ENCODE data around the gene GNB1.

Gene GNB1

GRCh38 chr1:1877865-1878436, 12.9 kb downstream of the GNB1 start:
- H3K79me2 ChIP-seq (ENCODE audit: insufficient read depth, low read length), result peaks cover 100% of the 10 kb centered on the region

GRCh38 chr1:1876335-1876930, 14.5 kb downstream of the GNB1 start:
- no peak overlapping the region for H3K4me2 ChIP-seq (ENCODE audit: insufficient read depth, low read length)
- H4K20me1 ChIP-seq (ENCODE audit: insufficient read depth, low read length), result peaks cover 93% of the 10 kb centered on the region
- H3K4me3 ChIP-seq (ENCODE audit: low read depth in 1 of 2, low read length in 2 of 2), result no peak overlapping the region
- no peak overlapping the region for H3K27ac ChIP-seq (ENCODE audit: low read length)
- DNase-seq, result no peak
- no peak for ATAC-seq (ENCODE audit: insufficient read depth, low read depth)
- TF ChIP-seq EZH2 (IDR thresholded peaks at IDR 0.05; ENCODE audit: borderline replicate concordance, low read depth, low read length, severe bottlenecking), result no peak
- TF ChIP-seq CTCF (IDR thresholded peaks at IDR 0.05; ENCODE audit: borderline replicate concordance, extremely low read depth, low read length, poor library complexity, severe bottlenecking), result no peak
- H3K79me2 ChIP-seq (ENCODE audit: insufficient read depth, low read length), result peaks cover 100% of the 10 kb centered on the region
- H3K4me1 ChIP-seq (ENCODE audit: insufficient read depth, low read length), result no peaks in the 10 kb centered on the region
- H3K9me3 ChIP-seq (ENCODE audit: insufficient read depth, low read length, severe bottlenecking), result no peaks in the 10 kb centered on the region
- H3K36me3 ChIP-seq (ENCODE audit: insufficient read depth, low read length), result peaks cover 83% of the 10 kb centered on the region
- no peak overlapping the region for H3K9ac ChIP-seq (ENCODE audit: low read depth, low read length)
- H2AFZ ChIP-seq (ENCODE audit: low read depth, low read length), result no peak overlapping the region
- no peaks in the 10 kb centered on the region for H3K27me3 ChIP-seq (ENCODE audit: insufficient read depth, low read length, poor library complexity)

More at GRCh38 chr1:1877865-1878436, 12.9 kb downstream of the GNB1 start:
- Histone ChIP-seq H3K9ac (ENCODE audit: low read depth, low read length) (no peak overlapping the region), H3K4me3 (ENCODE audit: low read depth in 1 of 2, low read length in 2 of 2) (no peak overlapping the region), H3K4me2 (ENCODE audit: insufficient read depth, low read length) (no peak overlapping the region), H3K4me1 (ENCODE audit: insufficient read depth, low read length) (0 out of 2 replicates have a peak, but pooled peaks cover 3% of the 10 kb centered on the region), H3K27ac (ENCODE audit: low read length) (no peak overlapping the region), H3K36me3 (ENCODE audit: insufficient read depth, low read length) (peaks cover 75% of the 10 kb centered on the region), H3K9me3 (ENCODE audit: insufficient read depth, low read length, severe bottlenecking) (no peaks in the 10 kb centered on the region), H2AFZ (ENCODE audit: low read depth, low read length) (no peak overlapping the region), H4K20me1 (ENCODE audit: insufficient read depth, low read length) (peaks cover 93% of the 10 kb centered on the region), H3K27me3 (ENCODE audit: insufficient read depth, low read length, poor library complexity) (no peaks in the 10 kb centered on the region)
- TF ChIP-seq EZH2 (IDR thresholded peaks at IDR 0.05; ENCODE audit: borderline replicate concordance, low read depth, low read length, severe bottlenecking) (no peak), CTCF (IDR thresholded peaks at IDR 0.05; ENCODE audit: borderline replicate concordance, extremely low read depth, low read length, poor library complexity, severe bottlenecking) (no peak)
- no peak for ATAC-seq (ENCODE audit: insufficient read depth, low read depth)
- DNase-seq, result no peak

GRCh38 chr1:1875932-1876331, 15.0 kb downstream of the GNB1 start:
- Histone ChIP-seq H3K79me2 (ENCODE audit: insufficient read depth, low read length) (peaks cover 100% of the 10 kb centered on the region), H3K4me3 (ENCODE audit: low read depth in 1 of 2, low read length in 2 of 2) (no peak overlapping the region), H3K4me2 (ENCODE audit: insufficient read depth, low read length) (no peak overlapping the region), H3K36me3 (ENCODE audit: insufficient read depth, low read length) (peaks cover 80% of the 10 kb centered on the region), H2AFZ (ENCODE audit: low read depth, low read length) (no peak overlapping the region), H3K9me3 (ENCODE audit: insufficient read depth, low read length, severe bottlenecking) (no peaks in the 10 kb centered on the region), H3K4me1 (ENCODE audit: insufficient read depth, low read length) (no peaks in the 10 kb centered on the region), H3K27me3 (ENCODE audit: insufficient read depth, low read length, poor library complexity) (no peaks in the 10 kb centered on the region), H4K20me1 (ENCODE audit: insufficient read depth, low read length) (peaks cover 93% of the 10 kb centered on the region), H3K9ac (ENCODE audit: low read depth, low read length) (no peak overlapping the region), H3K27ac (ENCODE audit: low read length) (no peak overlapping the region)
- TF ChIP-seq EZH2 (IDR thresholded peaks at IDR 0.05; ENCODE audit: borderline replicate concordance, low read depth, low read length, severe bottlenecking), result no peak
- no peak for TF ChIP-seq CTCF (IDR thresholded peaks at IDR 0.05; ENCODE audit: borderline replicate concordance, extremely low read depth, low read length, poor library complexity, severe bottlenecking)
- ATAC-seq (ENCODE audit: insufficient read depth, low read depth), result no peak
- DNase-seq, result no peak

All from DND-41 (cell line).